Activated naive CD4-positive, alpha-beta T cell treated with Interleukin-2 at 50 U/mL for 16 hours (primary cell): ENCODE data around the gene ERCC5.

Source experiments
- DNase-seq: peaks from one replicate; pipeline ENCODE4 v3.0.0-alpha.2; 2020

Gene ERCC5

DNA sequence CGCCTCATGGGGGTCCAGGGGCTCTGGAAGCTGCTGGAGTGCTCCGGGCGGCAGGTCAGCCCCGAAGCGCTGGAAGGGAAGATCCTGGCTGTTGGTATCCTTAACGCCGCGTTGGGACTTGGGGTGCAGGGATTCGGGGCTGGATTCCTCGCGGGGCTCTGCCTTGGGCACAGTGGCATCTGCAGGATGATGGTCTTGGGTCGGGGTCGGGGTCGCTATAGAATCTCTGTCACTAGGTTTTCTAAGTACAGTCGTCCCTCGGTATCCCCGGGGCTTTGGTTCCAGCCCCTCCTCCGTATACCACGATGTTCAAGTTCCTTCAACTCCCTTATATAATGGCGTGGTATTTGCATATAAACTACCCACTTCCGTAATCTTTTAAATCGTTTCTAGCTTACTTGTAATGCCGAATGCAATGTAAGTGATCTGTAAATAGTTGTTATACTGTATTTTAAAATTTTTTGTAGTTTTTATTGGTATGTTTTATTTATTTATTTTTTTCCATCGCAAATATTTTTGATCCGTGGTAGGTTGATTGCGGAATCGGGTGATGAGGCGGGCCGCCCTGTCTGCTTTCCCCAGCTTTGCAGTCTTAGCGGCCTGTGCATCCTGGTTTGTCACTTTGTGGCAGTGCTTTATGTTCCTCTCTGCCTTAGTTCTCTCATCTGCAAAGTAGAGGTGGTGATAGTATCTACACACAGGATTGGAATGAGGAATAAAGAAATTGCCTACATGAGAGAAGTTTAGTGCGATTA lies 606 bp downstream of the ERCC5 start:
- peak; percentile 45 for DNase-seq

DNA sequence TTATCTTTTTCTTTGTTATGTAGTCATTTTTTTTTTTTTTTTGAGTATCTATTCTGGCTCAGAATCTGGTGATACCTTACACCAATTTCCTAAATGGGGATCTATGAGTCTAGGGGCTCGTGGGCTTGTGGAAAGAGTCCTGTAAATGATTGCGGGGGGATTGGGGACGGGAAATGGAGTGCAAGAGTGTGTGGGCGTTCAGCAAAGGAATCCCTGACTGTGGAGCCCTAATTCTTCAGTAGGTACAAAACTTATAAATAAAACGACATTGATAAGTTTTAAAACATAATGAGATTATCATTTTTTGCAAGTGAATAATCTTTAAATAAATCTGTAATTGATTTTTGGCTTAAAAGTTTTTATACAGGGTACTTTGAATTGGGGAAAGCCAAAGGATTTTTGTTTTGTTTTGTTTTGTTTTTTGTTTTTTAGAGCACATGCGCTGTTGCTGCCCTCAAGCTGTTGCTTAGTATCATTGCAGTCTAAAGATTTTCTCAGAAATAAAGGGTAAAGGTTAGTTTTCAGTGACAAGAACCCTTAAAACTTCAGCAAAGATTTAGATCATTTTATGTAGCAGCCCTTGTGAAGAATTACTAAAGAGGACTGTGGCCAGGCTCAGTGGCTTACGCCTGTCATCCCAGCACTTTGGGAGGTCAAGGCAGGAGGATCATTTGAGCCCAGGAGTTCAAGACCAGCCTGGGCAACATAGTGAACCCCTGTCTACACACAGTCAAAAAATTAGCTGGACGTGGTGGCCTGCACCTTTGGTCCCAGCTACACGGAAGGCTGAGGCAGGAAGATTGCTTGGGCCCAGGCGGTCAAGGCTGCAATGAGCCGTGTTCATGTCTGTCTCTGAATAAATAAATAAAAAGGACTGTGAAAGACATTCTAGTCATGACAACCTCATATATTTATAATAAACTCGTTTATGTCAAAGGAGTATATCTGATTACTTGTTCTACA lies 1.7 kb downstream of the ERCC5 start:
- DNase-seq, result no peak

DNA sequence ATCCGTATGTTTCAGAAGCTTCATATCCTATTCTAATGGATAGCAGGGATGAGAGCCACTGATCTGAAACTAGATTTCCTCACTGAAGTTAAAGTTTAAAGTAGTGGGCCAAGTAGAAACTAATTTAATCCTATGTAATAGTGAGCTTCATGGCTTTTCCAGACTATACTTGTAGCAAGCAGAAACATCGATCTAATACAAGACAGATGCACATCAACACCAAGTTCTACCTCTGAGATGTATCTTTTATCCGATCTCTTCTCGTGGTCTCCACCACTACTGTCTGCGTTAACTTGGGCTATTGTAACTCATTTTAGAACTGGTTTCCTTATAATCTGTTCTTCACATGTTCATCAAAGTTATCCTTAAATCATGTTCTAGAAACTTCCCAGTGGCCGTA lies 3.1 kb downstream of the ERCC5 start:
- no peak for DNase-seq

DNA sequence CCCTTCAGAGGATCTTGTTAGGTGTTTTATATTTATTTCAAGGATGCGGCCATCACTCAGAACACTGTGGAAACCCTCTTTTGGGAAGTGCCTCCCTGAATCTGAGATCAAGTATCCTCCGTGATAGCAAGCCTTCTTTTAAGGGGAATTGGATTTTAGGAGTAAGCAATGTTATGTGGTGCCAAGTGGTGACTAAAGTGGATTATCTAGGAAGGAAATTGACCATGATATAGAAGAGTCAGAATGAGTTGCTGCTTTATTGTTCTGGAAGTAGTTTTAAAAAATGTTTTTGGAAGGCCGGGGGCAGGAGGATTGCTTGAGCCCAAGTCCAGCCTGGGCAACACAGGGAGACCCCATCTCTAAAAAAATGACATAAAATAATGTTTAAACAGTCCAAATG lies 6.7 kb downstream of the ERCC5 start:
- DNase-seq, result no peak

DNA sequence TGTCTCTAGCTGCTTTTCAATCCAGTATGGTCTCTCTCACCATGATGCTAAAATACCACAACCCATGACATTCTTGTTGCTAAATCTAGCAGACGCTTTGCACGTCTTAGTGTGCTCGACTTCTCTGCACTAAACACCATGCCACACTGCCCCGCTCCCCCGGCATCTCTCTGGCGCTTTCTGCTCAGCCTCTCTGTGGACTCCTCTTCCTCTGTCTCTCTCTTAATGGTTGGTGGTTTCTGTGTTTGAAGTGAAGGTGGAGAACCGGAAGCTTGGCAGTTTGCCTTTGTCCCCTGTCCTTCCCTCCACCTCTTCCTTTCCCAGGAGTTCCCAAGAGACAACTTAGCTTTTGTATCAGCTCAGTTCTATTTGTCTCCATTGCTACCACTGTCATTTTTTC lies 8.8 kb downstream of the ERCC5 start:
- peak; percentile 15 for DNase-seq

DNA sequence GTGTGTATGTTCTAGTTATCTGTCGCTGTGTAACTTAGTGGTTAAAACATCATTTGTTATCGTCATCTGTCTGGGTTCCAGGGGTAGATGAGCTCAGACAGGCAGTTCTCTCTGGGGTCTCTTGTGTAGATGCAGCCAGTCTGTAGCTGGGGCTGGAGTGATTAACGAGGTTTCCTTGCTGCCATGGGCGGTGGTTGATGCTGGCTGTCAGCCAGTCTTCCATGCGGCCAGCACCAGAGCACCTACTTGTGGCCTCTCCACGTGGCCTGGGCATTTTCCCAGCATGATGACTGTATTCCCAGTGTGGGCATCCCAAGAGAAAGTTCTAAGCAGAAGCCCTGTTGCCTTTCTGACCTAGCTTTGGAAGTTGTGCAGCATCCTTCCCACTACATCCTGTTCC lies 10.7 kb downstream of the ERCC5 start:
- DNase-seq, result no peak

DNA sequence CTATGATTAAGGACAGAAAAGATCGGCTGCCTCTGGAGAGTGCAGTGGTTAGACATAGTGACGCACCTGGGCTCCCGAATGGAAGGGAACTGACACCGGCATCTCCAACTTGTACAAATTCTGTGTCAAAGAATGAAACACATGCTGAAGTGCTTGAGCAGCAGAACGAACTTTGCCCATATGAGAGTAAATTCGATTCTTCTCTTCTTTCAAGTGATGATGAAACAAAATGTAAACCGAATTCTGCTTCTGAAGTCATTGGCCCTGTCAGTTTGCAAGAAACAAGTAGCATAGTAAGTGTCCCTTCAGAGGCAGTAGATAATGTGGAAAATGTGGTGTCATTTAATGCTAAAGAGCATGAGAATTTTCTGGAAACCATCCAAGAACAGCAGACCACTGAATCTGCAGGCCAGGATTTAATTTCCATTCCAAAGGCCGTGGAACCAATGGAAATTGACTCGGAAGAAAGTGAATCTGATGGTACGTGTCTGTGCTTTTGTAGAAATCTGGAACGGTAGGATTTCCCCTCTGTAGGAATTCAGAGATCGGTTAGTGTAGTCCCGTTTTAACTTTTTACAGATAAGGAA lies 16.9 kb downstream of the ERCC5 start:
- DNase-seq, result no peak

DNA sequence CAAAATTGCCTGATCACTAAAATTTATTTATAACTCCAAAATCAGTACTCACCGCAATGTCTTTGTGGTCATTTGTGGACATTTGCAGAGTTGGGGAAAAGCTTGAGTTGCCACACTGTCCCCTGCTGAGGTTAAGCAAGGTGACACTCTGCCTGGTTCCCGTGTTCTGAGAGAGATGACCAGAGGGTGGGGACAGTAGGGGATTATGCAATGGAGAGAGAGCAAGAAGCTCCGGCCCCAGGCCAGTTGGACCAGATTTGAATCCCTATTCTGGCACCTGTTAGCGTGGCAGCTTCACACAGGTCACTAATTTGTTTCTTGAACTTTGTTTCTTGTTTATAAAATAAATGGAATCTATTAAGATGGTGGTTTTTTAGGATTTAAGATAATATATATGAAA lies 17.8 kb downstream of the ERCC5 start:
- DNase-seq, result no peak

DNA sequence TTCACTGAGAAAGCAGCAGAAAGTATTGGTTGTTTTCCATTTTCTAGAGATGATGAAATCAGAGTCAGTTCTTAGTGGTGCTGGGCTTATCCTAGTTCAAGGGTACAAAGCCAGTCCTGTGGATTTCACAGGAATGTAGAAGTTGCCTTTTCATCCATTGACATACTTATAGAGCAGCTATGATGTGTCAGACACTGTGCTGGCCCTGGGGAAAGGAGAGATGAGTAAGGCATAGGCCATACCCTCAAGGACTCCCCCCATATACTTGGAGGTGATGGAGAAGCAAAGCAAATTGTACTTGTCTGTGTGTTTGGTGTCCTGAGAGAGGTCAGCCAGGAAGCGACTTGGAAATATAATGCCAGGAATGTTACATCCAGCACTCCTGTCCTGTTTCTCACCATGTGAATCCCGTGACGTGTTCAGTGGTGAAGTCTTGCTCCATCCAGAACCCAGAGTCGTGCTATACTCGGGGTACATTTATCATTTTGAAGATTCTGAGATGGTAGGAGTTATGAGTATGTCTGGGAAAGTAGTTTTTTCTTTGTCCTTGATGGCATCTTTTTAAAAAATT lies 22.6 kb downstream of the ERCC5 start:
- no peak for DNase-seq

DNA sequence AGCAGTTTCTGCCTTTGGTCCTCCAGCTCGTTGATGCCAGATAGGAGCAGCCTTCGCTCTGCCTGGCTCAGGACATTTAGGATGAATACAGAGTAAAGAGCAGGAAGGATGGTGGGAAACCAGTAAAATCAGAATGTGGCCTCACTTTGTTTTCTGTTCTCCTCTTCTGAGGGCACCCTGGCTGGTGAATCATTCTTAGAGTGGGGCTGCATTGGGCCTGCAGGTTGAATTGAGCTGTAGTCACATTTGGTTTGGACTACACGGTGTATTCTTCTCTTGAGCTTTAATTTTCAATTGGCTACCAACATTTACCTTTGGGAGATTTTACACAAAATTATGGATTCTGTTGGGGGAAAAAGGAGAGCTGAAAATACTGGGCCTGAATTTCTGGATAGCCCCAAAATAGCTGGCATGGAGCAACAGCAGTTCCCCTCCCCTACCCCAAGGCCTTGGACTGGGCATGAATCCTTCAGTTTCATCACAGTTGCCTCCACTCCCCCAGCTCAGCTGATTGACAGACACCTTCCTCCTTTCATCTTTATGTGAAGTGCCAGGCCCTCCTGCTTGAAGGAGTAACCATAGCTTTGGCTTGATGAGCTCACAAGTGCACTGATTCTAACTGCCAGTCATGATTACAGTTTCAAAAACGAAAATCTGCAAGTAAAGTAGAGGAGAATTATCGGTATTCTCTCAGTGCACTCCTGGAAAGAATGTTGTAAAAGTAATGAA lies 24.3 kb downstream of the ERCC5 start:
- DNase-seq, result no peak

DNA sequence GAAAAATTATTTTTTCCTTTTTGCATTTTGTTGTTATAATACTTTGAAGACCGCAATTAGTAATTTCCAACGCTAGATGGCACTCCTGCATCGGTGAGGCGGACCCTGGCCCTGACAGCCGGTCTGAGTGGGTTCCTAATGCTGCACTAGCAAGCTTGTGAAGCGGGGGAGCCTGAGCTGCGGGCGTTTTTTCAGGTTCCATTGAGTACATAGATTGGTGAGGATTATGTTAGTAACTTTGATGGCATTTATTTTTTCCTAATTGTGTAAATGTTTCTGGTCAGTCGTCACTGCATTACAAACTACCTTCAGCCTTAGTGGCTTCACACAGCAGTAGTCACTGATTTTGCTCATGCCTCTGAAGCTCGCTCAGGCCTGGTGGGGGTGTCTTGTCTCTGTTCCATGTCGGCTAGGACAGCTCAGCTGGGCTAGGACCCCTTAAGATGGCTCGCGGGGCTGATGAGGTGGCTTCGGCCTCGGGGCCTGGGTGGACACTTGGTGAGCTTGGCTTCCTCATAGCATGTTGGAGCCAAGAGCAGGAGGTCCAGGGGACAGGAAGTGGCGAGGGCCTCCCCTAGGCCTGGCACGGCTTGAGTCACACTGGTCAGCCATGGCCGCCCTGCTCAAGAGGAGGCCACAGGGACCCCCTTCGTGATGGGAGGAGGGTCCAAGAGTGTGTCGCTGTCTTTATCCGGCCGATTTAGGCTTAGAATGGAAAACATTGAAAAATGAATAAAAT lies 25.0 kb downstream of the ERCC5 start:
- peak; percentile 51 for DNase-seq

DNA sequence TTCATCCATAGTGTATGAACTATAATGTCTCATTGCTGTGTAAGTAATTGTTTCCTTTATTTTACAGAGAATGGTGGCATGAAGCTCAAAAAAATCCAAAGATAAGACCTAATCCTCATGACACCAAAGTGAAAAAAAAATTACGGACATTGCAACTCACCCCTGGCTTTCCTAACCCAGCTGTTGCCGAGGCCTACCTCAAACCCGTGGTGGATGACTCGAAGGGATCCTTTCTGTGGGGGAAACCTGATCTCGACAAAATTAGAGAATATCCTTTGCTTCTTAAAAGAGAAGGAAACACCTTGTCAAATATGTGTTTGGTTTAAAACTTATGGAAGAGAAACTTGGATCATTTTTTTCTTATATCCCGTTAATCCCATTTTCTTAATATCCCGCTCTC lies 26.3 kb downstream of the ERCC5 start:
- no peak for DNase-seq

DNA sequence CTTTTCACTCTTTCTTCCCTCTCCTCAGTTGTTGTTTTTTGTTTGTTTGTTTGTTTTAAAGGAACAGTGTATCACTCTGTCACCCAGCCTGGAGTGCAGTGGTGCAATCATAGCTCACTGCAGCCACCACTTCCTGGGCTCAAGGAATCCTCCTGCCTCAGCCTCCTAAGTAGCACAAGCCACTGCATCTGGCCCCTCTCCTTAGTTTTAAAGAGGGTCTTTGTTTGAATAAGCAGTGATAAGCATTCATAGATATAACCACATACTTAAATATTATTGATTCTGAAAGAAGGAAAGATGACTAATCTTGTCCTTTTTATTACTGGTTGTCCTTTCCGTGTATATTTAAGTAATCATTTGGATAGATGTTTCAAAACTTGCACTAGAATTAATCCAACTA lies 26.7 kb downstream of the ERCC5 start:
- DNase-seq, result no peak

DNA sequence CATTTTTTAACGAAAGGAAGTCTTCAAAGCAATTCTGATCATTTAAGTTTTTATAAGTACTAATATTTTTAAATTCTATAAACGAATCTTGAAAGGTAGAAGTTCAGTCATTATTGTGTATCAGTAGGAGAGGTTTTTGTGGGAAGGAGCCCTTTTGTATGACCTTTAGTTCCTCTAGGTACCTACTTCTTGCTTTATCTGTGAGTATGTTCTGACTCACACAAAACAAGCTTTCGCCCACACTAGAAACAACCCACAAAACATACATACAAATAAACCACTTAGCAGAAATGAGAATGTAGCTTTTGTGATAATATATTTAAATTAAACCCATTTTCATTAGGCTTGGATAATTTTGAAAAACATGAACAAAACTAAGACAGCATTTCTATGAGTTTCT lies 27.8 kb downstream of the ERCC5 start:
- no peak for DNase-seq

DNA sequence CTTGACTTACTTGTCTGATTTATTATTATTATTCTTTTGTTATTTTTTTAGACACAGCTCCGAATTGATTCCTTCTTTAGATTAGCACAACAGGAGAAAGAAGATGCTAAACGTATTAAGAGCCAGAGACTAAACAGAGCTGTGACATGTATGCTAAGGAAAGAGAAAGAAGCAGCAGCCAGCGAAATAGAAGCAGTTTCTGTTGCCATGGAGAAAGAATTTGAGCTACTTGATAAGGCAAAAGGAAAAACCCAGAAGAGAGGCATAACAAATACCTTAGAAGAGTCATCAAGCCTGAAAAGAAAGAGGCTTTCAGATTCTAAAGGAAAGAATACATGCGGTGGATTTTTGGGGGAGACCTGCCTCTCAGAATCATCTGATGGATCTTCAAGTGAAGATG lies 29.4 kb downstream of the ERCC5 start:
- DNase-seq, result no peak

DNA sequence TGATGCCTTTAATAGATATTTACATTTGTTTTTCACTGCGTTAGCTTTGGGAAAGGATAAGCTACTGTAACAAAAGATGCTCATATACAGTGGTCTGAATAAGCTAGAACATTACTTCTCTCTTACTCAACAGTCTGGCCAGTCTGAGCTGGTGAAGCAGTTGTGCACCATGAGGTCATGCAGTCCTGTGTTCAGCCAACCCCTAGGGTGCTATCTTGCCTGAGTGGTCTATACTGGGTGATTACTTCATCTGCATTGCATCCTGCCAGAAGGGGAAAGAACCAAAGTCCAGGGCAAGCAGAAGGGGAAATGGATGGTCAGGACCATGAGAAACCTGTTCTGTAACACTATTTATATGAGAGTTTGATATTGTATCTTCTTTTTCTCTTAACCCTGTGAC lies 31.5 kb downstream of the ERCC5 start:
- no peak for DNase-seq

DNA sequence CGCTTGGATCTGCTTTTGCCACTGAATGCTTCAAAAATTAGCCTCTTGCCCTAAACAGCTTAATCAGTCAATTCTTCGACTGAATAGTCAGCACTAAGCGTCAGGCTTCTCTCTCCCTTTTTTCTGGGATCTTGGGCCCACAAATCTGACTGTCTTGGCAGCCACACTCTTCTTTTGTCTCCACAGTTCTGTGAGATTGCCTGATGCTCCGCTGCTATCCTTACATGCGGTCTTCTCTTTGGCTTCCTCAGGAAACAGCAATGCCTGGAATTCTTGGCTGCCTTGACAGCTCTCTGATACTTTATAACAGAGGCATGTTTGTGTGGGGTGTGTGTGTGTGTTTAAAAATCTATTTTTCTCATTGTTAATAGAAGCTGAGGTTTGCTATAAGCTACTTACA lies 32.6 kb downstream of the ERCC5 start:
- no peak for DNase-seq

DNA sequence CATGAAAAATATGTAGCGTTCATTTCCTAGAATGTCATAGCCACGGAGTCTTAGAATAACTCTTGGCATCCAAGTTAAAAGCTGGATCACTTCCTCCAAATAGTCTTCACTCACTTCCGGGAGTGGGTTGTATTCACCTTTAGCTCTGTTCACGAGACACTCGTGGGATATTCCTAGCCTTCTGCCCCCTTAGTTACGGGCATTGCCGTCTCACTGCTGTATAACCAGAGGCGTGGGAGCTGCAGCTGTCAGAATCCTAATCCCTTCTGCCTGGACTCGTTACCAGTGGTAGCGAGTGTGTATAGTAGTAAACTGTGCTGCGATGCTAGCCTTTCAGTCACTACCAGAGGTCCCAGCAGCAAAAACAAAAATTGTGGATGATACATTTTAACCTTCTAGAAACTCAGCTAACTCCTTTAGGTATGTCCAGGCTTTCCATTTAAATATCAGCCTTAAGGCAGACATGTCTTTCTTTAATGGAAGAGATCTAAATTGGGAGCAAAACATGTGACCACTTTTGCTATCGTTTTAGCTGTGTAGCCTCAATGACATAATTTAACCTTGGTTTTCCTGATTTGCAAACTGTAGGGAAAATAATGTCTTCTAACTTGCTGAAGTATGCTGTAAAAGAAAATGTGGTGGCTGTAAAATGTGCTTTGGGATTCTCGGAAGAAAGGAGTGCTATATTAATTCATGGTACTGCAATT lies 34.1 kb downstream of the ERCC5 start:
- DNase-seq, result no peak

DNA sequence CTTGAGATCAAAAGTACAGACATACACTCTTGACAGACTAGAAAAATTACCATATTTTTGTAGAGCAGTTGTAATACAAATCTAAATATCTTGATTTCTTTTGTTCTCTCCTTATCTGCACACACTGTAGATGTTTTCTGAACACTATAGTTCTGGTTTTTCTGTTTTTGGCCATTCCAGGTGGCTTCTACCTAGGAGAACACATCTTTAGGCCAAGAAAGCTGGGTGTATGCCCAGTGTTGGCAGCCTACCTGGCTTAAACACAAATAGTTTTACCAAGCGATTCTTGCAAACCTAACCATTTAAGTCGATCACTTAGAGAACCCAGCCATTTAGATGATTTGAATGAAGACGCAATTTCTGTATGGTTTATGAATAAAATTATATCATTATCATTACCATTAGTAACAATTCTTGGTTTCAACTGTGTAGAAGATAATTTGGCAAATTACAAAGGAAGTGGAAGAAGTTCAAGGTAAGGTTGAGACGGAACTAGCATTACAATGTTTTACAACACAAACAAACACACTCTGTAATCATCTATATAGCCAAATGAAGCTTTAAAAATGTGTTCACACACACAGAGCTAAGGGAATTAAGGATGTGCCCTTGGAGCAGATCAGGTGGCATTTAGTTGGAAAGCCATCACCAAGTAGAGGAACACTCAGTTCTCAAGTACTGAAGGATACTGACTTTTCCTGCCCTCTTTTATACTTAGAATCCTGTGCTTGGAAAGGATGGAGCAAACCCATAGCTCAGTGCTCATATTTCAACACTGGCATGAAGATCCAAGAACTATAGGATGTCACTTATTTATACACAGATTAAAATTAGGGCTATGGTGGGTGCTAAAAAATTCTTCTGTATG lies 36.2 kb downstream of the ERCC5 start:
- DNase-seq, result no peak

DNA sequence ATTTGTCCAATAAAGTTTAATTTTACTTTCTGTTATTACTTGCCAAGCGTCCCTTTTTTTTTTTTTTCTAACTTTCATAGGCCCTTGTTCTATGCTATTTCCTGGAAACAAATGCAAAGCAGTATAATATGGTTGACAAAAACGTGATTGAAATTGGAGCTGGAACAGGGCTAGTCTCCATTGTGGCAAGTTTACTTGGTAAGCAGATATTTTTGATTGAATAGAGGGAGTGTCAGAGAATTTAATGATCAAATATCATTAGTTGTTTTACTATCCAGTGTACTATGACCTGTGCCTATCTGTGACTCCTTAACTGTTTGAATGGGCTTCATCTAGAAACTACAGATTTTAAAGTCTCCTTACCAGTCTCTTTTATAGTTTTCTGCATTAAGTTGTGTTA lies 46.7 kb downstream of the ERCC5 start:
- no peak for DNase-seq
